ENCODE data around the gene KSR1.

The KSR1 gene

DNA sequence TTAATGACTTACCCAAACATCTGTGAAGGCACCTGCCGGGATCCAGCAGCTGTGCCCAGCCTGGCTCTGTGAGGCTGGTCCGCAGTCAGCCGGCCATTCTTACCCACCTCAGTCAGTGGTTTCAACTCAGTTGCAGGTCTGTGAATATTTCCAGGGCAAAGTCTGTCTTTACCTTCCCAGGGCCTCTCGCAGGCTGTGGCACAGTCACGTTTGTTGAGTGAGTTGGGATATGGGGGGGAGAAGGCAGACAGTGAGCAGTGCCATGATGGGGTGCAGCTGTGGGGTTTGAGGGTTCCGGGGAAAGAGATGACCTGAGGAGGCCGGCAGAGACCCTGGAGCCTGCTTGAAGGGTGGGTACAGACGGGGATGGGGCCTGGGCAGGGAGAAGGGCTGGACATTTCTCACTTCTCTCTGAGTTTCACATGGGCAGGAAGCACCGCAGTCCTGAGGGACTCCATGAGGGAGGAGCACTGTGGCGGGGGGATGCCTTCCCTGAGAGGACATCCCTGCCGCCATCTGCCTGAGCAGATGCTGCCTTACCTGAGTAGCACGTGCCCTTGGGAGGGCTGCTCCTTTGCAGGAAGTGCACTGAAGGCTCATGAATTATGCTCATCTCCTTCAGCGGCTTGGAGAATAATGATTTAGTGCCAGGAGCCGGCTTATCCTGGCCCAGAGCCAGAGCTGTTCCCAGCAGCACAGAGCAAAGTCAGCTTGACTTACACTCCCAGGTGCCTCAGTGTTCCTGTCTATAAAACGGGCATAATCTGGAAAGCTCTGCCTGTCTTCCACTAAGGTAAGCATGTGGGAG lies 48.1 kb downstream of the KSR1 start:
- H3K4me1 Mint-ChIP-seq (ENCODE audit: low read depth): peaks cover 3% of the 10 kb centered on the region
- no peak overlapping the region for H3K4me3 Mint-ChIP-seq
- no peak for DNase-seq (ENCODE audit: low spot score)
- no peak overlapping the region for H3K27ac Mint-ChIP-seq
- peaks cover 17% of the 10 kb centered on the region for H3K36me3 Mint-ChIP-seq (ENCODE audit: low read depth)
- H3K9me3 Mint-ChIP-seq: peaks cover 17% of the 10 kb centered on the region
- H3K27me3 Mint-ChIP-seq (ENCODE audit: low read depth): no peaks in the 10 kb centered on the region

DNA sequence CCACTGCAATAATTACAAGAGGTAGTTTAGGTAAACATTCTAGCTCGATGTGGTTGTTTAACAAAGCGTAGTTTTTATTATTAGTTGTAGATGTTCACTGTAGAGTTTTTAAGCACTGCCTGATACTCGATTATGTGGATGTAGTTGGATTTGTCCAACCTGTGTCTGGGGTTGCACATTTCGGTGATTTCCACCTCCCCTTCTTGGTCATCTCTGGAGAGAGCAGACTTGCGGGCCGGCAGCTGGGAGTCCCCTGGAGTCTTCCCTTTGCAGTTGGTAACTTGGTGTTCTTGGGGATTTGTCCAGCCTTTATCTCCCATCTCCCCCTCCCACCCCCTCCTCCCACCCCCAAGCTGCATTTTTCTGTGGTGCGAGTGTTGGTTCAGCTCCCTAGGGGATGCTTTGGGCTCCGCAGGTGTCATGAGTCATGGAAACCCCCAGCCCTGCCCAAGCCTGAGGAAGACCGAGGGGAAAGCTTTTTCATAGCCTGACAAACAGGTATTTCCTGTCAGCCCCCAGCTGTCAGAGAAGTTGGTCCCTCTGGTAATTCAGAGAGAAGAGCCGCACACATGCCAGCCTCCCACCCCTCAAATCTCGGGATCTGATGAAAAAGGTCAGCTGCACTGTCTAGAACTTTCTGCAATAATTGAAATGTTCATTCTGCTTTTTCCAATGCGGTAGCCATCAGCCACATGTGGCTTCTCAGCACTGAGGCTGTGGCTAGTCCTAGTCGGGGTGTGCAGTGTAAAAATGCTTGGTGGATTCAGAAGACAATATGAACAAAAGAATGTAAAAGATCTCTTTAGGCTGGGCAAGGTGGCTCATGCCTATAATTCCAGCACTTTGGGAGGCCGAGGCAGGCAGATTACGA lies 50.3 kb downstream of the KSR1 start:
- Mint-ChIP-seq H3K4me1 (ENCODE audit: low read depth) (peaks cover 3% of the 10 kb centered on the region), H3K4me3 (no peak overlapping the region), H3K36me3 (ENCODE audit: low read depth) (peaks cover 2% of the 10 kb centered on the region), H3K27ac (no peak overlapping the region), H3K27me3 (ENCODE audit: low read depth) (no peaks in the 10 kb centered on the region), H3K9me3 (peaks cover 4% of the 10 kb centered on the region)
- DNase-seq (ENCODE audit: low spot score): no peak

DNA sequence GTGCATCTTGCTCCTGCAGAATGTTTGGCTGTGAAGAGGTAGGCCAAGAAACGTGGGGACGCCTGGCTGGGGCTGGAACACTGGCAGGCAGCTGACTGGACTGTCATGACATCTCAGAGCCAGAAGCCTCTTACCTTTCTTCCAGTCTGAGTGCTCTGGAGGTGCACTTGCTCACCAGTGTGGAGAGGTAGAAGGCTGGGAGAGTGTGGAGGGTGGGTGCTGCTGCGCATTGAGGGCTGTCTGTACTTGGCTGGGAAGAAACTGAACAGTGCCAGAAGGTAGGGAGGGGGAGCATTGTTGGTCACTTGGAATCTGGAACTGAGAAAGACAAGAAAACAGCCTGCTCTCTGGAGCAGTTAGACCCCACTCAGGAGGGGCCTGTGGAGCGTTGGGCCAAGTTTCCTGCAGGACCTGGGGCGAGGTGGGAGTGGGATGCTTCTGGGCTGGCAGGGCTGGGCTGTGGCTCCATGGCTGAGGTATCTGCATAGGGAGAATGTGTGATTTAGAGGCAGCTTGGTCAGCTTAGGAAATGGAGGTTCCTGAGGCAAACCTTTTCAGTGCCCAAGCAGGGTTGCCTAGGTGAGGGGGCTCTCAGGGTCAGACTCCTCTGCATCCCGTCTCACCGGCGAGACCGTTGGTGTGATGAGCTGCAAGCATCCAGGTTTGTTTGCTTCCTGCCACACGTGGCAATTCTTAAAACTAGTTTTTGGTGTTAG lies 55.1 kb downstream of the KSR1 start:
- H3K4me3 Mint-ChIP-seq: no peak overlapping the region
- no peaks in the 10 kb centered on the region for H3K36me3 Mint-ChIP-seq (ENCODE audit: low read depth)
- H3K27ac Mint-ChIP-seq: no peak overlapping the region
- H3K4me1 Mint-ChIP-seq (ENCODE audit: low read depth): peaks cover 6% of the 10 kb centered on the region
- DNase-seq (ENCODE audit: low spot score): no peak
- no peaks in the 10 kb centered on the region for H3K27me3 Mint-ChIP-seq (ENCODE audit: low read depth)
- H3K9me3 Mint-ChIP-seq: no peaks in the 10 kb centered on the region

DNA sequence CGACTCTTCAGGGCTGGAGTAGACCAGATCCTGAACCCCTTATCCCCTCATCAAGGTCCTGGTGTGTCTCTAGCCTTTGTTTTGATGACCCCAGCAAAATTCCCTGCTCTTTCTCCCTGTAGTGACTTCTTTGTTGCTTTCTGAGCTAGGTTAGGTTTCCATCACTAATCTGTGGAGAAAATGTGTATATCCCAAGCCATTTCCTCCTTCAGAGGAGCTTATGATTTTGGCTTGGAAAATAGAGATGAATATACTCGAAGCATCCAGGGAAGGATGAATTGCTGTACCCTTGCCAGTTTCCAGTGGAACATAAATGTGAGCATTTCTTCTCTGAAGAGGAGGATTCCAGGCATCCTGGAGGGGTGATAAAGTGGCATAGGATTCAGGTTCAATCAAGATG lies 55.8 kb downstream of the KSR1 start:
- Mint-ChIP-seq H3K9me3 (no peaks in the 10 kb centered on the region), H3K27ac (no peak overlapping the region)
- no peak for DNase-seq (ENCODE audit: low spot score)

DNA sequence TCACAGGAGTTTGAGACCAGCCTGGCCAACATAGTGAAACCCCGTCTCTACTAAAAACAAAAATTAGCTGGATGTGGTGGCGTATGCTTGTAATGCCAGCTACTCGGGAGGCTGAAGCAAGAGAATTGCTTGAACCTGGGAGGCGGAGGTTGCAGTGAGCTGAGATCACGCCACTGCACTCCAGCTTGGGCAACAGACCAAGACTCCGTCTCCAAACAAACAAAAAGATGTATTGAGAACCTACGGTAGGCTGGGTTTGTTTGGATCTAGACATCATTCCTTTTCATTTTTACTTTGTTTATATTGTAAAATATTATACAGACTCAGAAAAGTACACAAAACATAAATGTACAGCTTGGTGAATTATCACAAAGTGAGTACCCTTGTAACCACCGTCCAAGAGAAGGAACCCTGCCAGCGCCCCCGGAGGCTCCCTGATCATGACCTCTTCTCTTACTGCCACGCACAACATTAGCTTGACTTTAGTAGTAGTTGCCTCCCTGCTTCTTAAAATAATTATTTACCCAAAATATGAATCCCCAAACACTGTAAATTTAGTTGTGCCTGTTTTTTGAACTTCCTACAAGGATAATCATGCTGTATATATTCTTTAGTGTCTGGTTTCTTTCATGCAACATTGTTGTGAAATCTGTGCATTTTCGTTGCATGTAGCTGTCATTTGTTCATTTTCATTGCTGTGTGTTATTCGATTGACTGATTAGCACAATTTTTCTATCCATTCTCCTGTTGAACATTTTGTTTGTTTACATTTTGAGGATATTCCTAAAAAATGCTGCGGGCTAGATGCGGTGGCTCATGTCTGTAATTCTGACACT lies 56.5 kb downstream of the KSR1 start:
- no peaks in the 10 kb centered on the region for H3K9me3 Mint-ChIP-seq
- H3K27ac Mint-ChIP-seq: no peak overlapping the region
- DNase-seq (ENCODE audit: low spot score): no peak
- H3K4me1 Mint-ChIP-seq (ENCODE audit: low read depth): peaks cover 8% of the 10 kb centered on the region
- no peaks in the 10 kb centered on the region for H3K36me3 Mint-ChIP-seq (ENCODE audit: low read depth)
- H3K4me3 Mint-ChIP-seq: no peak overlapping the region
- H3K27me3 Mint-ChIP-seq (ENCODE audit: low read depth): no peaks in the 10 kb centered on the region

More for the DNA sequence above, 55.8 kb downstream of the KSR1 start:
- Mint-ChIP-seq H3K36me3 (ENCODE audit: low read depth) (no peaks in the 10 kb centered on the region), H3K27me3 (ENCODE audit: low read depth) (no peaks in the 10 kb centered on the region), H3K4me3 (no peak overlapping the region), H3K4me1 (ENCODE audit: low read depth) (peaks cover 6% of the 10 kb centered on the region)

DNA sequence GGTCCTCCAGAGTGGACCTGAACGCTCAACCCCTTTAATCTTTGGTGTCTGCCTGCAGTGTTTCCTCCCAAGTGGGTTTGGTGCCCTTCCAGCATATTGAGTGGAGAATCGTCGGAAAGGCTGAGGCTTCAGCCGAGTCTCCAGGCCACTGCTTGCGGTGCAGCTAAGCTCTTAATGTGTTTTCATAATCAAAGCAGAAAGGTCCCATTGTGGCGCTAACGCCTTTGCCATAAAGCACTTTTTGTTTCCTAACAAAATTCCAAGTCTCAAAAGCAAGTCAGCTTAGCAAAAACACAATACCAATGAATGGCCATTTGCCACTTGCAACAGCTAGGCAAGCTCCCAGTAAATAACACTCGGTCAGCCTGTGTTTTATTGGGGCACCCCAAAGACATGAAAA lies 57.6 kb downstream of the KSR1 start:
- Mint-ChIP-seq H3K27ac (no peak overlapping the region), H3K4me1 (ENCODE audit: low read depth) (peaks cover 11% of the 10 kb centered on the region), H3K9me3 (no peaks in the 10 kb centered on the region), H3K36me3 (ENCODE audit: low read depth) (no peaks in the 10 kb centered on the region), H3K4me3 (no peak overlapping the region), H3K27me3 (ENCODE audit: low read depth) (no peaks in the 10 kb centered on the region)
- no peak for DNase-seq (ENCODE audit: low spot score)

DNA sequence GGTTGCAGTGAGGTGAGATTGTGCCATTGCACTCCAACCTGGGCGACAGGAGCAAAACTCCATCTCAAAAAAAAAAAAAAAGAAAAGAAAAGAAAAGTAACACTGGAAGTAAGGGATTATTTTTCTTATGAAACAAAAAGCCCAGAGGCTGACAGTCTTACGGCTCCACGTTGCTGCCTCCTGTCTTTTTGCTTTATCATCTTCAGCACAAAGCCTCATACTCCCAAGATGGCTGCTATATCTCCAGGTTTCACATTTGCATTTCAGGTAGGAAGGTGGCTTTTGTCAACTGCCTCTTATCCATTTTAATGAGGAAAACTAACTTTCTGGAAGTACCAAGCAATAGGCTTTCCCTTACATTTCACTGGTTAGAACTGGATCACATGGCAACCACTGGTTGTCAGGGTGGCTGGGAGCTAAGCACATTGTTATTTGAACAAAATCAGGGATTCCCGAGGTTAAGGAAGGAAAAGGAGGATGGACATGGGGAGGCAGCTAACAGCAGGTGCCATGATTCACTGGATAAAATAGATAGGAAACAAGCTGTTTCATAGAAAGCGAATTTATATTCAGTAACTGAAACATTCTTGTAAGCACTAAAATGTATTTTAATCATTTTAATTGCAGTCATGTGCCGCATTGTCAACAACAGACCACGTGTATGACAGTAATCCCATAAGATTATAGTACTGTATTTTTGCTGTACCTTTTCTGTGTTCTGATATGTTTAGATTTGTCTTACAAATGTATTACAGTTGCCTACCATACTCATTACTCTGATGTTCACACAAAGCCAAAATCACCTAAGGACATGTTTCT lies 58.6 kb downstream of the KSR1 start:
- Mint-ChIP-seq H3K36me3 (ENCODE audit: low read depth) (no peaks in the 10 kb centered on the region), H3K9me3 (no peaks in the 10 kb centered on the region), H3K27ac (no peak overlapping the region), H3K4me3 (no peak overlapping the region), H3K4me1 (ENCODE audit: low read depth) (peaks cover 13% of the 10 kb centered on the region), H3K27me3 (ENCODE audit: low read depth) (no peaks in the 10 kb centered on the region)
- DNase-seq (ENCODE audit: low spot score): no peak

DNA sequence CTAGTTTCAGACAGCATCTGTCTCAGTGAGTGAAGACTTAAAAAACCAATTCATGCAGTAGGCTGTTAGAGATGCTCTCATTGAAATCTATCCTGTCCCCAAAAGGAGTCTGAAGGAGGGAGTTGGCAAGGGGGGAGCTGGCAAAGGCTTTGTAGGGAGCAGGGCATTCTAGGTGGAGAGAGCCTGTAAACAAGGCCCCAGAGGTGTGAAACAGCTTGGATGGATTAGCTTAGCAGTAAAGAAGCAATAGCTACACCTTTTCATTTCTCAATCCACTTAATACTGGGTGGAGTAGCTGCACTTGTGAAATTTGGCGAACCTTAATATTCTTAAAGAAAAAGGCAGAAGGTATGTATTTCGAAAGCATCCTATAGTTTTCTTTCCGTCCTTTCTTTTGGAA lies 61.8 kb downstream of the KSR1 start:
- H3K27ac Mint-ChIP-seq: no peak overlapping the region
- H3K4me3 Mint-ChIP-seq: no peak overlapping the region
- H3K9me3 Mint-ChIP-seq: no peaks in the 10 kb centered on the region
- DNase-seq (ENCODE audit: low spot score): no peak
- peaks cover 19% of the 10 kb centered on the region for H3K4me1 Mint-ChIP-seq (ENCODE audit: low read depth)
- H3K36me3 Mint-ChIP-seq (ENCODE audit: low read depth): no peaks in the 10 kb centered on the region
- H3K27me3 Mint-ChIP-seq (ENCODE audit: low read depth): no peaks in the 10 kb centered on the region

DNA sequence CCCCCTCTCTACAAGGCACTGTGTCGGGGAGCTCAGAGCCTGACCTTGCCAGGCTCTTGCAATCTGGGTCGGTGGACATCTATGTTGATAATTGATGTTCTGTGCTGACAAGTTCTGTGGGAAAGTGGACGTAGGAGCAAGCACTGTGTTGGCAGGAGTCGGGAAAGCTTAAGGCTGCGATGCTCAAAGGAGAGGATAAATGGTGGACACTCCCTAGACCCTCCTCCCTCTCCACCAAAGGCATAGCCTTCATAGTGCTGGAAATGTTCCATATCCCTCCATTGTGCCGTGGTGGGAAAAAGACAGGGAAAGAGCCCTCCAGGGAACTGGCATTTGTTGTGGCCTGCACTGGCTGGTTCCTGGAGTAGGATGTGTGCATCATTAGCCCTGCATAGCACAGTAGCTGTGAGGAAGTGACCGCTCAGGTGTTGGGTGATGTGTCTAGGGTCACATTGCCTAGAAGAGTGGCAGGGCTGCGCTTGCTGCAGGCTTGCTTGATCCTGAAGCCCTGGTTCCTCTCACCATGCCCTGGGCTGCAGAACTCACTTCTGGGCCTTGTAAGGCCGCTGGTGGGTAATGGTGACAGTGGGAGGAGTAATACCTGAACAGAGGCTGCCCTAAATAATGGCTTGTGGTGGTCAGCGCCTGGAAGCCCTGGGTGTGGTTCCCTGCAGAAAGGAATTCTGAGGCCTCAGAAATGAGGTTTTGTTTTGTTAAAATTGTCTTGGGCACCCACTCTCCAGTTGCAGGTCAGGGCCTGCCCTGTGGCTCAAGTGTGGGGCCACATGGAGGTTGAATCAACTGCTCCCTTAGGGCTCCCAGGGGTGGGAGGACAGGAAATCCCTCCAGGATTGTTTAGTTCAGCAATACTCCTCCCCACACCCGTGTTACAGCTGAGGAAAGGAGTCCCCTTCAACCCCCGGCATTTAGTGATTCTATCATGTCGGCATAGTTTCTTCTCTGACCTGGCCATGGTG lies 62.6 kb downstream of the KSR1 start:
- DNase-seq (ENCODE audit: low spot score): no peak
- Mint-ChIP-seq H3K4me3 (no peak overlapping the region), H3K4me1 (ENCODE audit: low read depth) (peaks cover 20% of the 10 kb centered on the region), H3K36me3 (ENCODE audit: low read depth) (no peaks in the 10 kb centered on the region), H3K27ac (no peak overlapping the region), H3K27me3 (ENCODE audit: low read depth) (no peaks in the 10 kb centered on the region), H3K9me3 (no peaks in the 10 kb centered on the region)

DNA sequence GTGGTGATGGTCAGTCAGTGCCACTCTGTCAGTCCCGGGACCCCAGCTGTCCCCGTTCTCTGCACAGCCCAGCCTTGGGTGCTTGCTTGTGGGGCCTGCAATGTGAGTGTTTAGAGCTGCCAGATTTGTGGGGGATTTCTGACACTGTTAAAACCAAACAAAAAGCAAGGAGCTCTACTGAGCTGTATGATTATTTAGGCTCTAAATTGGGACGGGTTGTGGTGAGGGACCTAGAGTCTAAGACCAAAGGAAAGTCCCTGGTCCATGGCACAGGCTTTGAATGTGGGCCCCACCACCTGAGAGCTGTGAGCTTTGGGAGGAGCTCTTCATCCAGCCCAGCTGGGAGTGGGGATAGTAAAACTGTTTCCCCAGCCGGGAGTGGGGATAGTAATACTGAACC lies 63.3 kb downstream of the KSR1 start:
- no peaks in the 10 kb centered on the region for H3K9me3 Mint-ChIP-seq
- no peak overlapping the region for H3K27ac Mint-ChIP-seq

DNA sequence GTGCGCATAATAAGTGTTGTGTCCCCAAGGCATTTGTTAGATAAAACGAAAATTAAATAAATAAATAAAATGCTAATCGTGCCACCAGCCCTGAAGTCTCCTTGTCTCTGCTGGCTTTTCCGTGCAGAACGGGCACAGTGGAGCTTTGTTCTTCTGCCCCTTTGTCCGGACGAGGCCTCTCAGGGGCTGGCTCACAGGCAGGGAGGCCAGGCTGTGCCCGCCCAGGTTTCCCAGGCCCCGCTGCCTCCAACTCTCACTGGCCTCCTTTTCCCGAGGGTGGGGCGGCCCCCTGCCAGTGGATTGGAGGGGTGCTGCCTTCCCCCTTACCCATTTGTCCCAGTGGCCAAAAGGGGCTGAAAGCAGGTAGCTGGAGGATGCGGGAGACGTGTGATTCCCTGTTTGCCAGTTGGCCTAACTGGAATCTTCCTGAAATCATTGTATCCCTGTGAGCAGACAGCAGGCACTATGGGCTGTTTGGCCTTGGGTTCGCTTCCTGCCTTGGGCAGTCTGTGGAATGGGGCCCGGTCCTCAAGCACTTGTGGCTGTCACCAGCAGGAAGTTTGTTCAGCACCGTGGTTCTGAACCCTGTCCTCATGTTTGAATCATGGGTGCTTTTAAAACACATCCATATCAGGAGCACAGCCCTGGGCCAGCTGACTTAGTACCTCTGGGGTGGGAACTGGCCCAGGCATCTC lies 64.4 kb downstream of the KSR1 start:
- no peaks in the 10 kb centered on the region for H3K27me3 Mint-ChIP-seq (ENCODE audit: low read depth)
- H3K4me1 Mint-ChIP-seq (ENCODE audit: low read depth): peaks cover 30% of the 10 kb centered on the region
- H3K36me3 Mint-ChIP-seq (ENCODE audit: low read depth): no peaks in the 10 kb centered on the region
- DNase-seq (ENCODE audit: low spot score): no peak
- no peak overlapping the region for H3K27ac Mint-ChIP-seq
- no peaks in the 10 kb centered on the region for H3K9me3 Mint-ChIP-seq
- H3K4me3 Mint-ChIP-seq: no peak overlapping the region

More for the DNA sequence above, 63.3 kb downstream of the KSR1 start:
- DNase-seq (ENCODE audit: low spot score): no peak
- Mint-ChIP-seq H3K4me3 (no peak overlapping the region), H3K27me3 (ENCODE audit: low read depth) (no peaks in the 10 kb centered on the region), H3K36me3 (ENCODE audit: low read depth) (no peaks in the 10 kb centered on the region), H3K4me1 (ENCODE audit: low read depth) (peaks cover 27% of the 10 kb centered on the region)

Data from T-helper 2 cell treated with Interferon-gamma antibody and Interleukin-4, amounts not matched to agents 5 μg/mL and 100 μg/mL, for 36 hours (primary cell).